Kidney epithelial cell (primary cell): ENCODE data around the gene SURF1. TPM values are rescaled to one million over a fixed set of nuclear protein-coding genes. Genes with fewer than 3 reads are reported as not detected.
"Not testable (repeated sequence)": the region's sequence is repeated elsewhere in the genome, so short reads cannot be mapped to it uniquely, and the experiment has no call there.

Experiments
- DNase-seq: peaks from one replicate; pipeline ENCODE4 v3.0.0-alpha.2; 2010; ENCODE audit warnings: low read depth
- H3K27me3 ChIP-seq: 2 replicates; pipeline ENCODE4 v1.6.0; 2011; ENCODE audit warnings: low read length; ENCODE audit not compliant: control insufficient read depth, insufficient read depth
- H3K36me3 ChIP-seq: 2 replicates; pipeline ENCODE4 v1.5.1; 2011; ENCODE audit warnings: low read length; ENCODE audit not compliant: control insufficient read depth, insufficient read depth
- H3K4me3 ChIP-seq: 2 replicates; pipeline ENCODE4 v1.5.1; 2011; ENCODE audit warnings: low read depth, mild to moderate bottlenecking, control low read depth, low read length
- CTCF ChIP-seq: IDR thresholded peaks from 2 replicates; pipeline ENCODE4 v1.5.1; 2011; ENCODE audit warnings: mild to moderate bottlenecking, moderate library complexity, low read length, control low read depth, inconsistent platforms; ENCODE audit not compliant: insufficient read depth, poor library complexity, severe bottlenecking
- total RNA-seq: library from RNA; depleted of rRNA; stranded (reverse); fragments of >200 nt; gene quantifications from 2 replicates; pipeline ENCODE4 v1.2.3, GENCODE V29; 2015

The SURF1 gene
- total RNA-seq, 1 donor from 2014 or later = 39.2 TPM

GRCh38 chr9:133340916-133341315 is 15.4 kb downstream of the SURF1 start:
- no peak for TF ChIP-seq CTCF
- no peak overlapping the region for H3K4me3 ChIP-seq
- H3K36me3 ChIP-seq = peaks cover 1% of the 10 kb centered on the region
- DNase-seq = no peak
- no peaks in the 10 kb centered on the region for H3K27me3 ChIP-seq

- Histone ChIP-seq H3K36me3 (peaks cover 1% of the 10 kb centered on the region), H3K27me3 (no peaks in the 10 kb centered on the region), H3K4me3 (no peak overlapping the region)
- TF ChIP-seq CTCF = no peak
- no peak for DNase-seq
Observed at GRCh38 chr9:133340256-133340655, 16.0 kb downstream of the SURF1 start.

GRCh38 chr9:133339641-133340040 is 16.6 kb downstream of the SURF1 start:
- no peak for DNase-seq
- Histone ChIP-seq H3K36me3 (peaks cover 1% of the 10 kb centered on the region), H3K27me3 (no peaks in the 10 kb centered on the region), H3K4me3 (no peak overlapping the region)
- no peak for TF ChIP-seq CTCF

GRCh38 chr9:133335924-133336811 is 20.1 kb downstream of the SURF1 start, which contains the start of gene SURF6:
Gene SURF6 (minus strand): TSS chr9:133336188. CDS start chr9:133336132, 56 bp downstream.
- Histone ChIP-seq H3K27me3 (no peaks in the 10 kb centered on the region), H3K4me3 (peak within 1 kb of the TSS; percentile 96), H3K36me3 (peaks cover 11% of the 10 kb centered on the region)
- TF ChIP-seq CTCF = no peak
- peak; percentile 42 for DNase-seq

- not testable (repeated sequence) for DNase-seq, H3K27me3 ChIP-seq
- Histone ChIP-seq H3K36me3 (peaks cover 11% of the 10 kb centered on the region), H3K4me3 (peak overlapping the region; percentile 96)
Observed at GRCh38 chr9:133334888-133335287, 21.4 kb downstream of the SURF1 start.

- Histone ChIP-seq H3K27me3 (no peaks in the 10 kb centered on the region), H3K4me3 (no peak overlapping the region), H3K36me3 (peaks cover 11% of the 10 kb centered on the region)
- no peak for TF ChIP-seq CTCF
- no peak for DNase-seq
Observed at GRCh38 chr9:133334161-133334560, 22.1 kb downstream of the SURF1 start.
